OCI-LY7 (cell line): ENCODE results near the gene CORO6. TPM values are rescaled to one million over a fixed set of nuclear protein-coding genes. Genes with fewer than 3 reads are reported as not detected.

Experiments used
- BruUV-seq: library from RNA; stranded (reverse); fragments of 400-500 nt; replicated peaks from 2 replicates; lab custom pipeline; 2021; lab: Mats Ljungman, UMichigan
- CTCF ChIA-PET: fragments of 300-600 bp; sonication (Branson Sonifier 250); formaldehyde crosslinking; loops from one replicate; lab custom pipeline; 2022; ENCODE audit warnings: antibody characterized with exemption; ENCODE audit not compliant: unreplicated experiment; lab: Charles Lee
- POLR2A ChIA-PET: fragments of 300-600 bp; sonication (Branson Sonifier 250); formaldehyde crosslinking; loops from one replicate; lab custom pipeline; 2022; ENCODE audit warnings: antibody characterized with exemption; lab: Charles Lee
- DNase-seq: peaks from one replicate; pipeline ENCODE4 v3.0.0-alpha.2; 2015; ENCODE audit warnings: low spot score
- H2AFZ ChIP-seq: fragments of 200-600 bp; sonication (generic), shearing (Covaris generic); 2 replicates; pipeline ENCODE4 v1.6.1; 2014; ENCODE audit warnings: mild to moderate bottlenecking, antibody characterized with exemption, low read length, moderate library complexity
- H3K27ac ChIP-seq: fragments of 200-600 bp; sonication (generic); 2 replicates; pipeline ENCODE4 v1.5.1; 2014; ENCODE audit warnings: mixed run types, low read depth, mild to moderate bottlenecking, moderate library complexity, low read length, inconsistent platforms; ENCODE audit not compliant: poor library complexity, severe bottlenecking
- H3K36me3 ChIP-seq: fragments of 200-600 bp; sonication (generic); 2 replicates; pipeline ENCODE4 v1.6.1; 2014; ENCODE audit warnings: mild to moderate bottlenecking, antibody characterized with exemption, low read length, moderate library complexity, mixed read lengths; ENCODE audit not compliant: insufficient read depth
- H3K4me1 ChIP-seq: fragments of 200-600 bp; sonication (generic); 2 replicates; pipeline ENCODE4 v1.5.1; 2014; ENCODE audit warnings: mild to moderate bottlenecking, low read length; ENCODE audit not compliant: insufficient read depth, poor library complexity, severe bottlenecking
- H3K4me2 ChIP-seq: fragments of 200-600 bp; sonication (generic); 2 replicates; pipeline ENCODE4 v1.6.1; 2014; ENCODE audit warnings: mild to moderate bottlenecking, low read length
- H3K4me3 ChIP-seq: fragments of 200-600 bp; sonication (generic); 2 replicates; pipeline ENCODE4 v1.5.1; 2014; ENCODE audit warnings: mild to moderate bottlenecking, low read depth, low read length; ENCODE audit not compliant: poor library complexity, severe bottlenecking
- H3K79me2 ChIP-seq: fragments of 200-600 bp; sonication (generic); 2 replicates; pipeline ENCODE4 v1.6.1; 2016; ENCODE audit warnings: low read depth, mild to moderate bottlenecking, low read length, moderate library complexity, mixed read lengths; ENCODE audit not compliant: insufficient read depth
- H3K9me2 ChIP-seq: fragments of 200-600 bp; sonication (generic); 2 replicates; pipeline ENCODE4 v1.6.1; 2016; ENCODE audit warnings: mild to moderate bottlenecking, low read length, mixed read lengths; ENCODE audit not compliant: insufficient read depth
- H3K9me3 ChIP-seq: fragments of 200-600 bp; sonication (generic); 2 replicates; pipeline ENCODE4 v1.6.1; 2014; ENCODE audit warnings: mild to moderate bottlenecking, mixed run types, low read length, mixed read lengths
- H4K20me1 ChIP-seq: fragments of 200-600 bp; sonication (generic); 2 replicates; pipeline ENCODE4 v1.6.1; 2014; ENCODE audit warnings: mild to moderate bottlenecking, antibody characterized with exemption, low read length, moderate library complexity, mixed read lengths; ENCODE audit not compliant: insufficient read depth
- CTCF ChIP-seq: fragments of 200-600 bp; sonication (generic); conservative IDR thresholded peaks from 2 replicates; pipeline ENCODE4 v1.5.1; 2014; ENCODE audit warnings: mild to moderate bottlenecking, antibody characterized with exemption, low read length, moderate library complexity, mixed read lengths
- EZH2phosphoT487 ChIP-seq: fragments of 200-600 bp; sonication (generic); IDR thresholded peaks from 2 replicates; pipeline ENCODE4 v1.6.1; 2018; ENCODE audit warnings: low read depth, borderline replicate concordance, mild to moderate bottlenecking, mixed run types, antibody characterized with exemption, low read length, moderate library complexity, mixed read lengths
- intact Hi-C: fragments of 100-400 bp; cut with micrococcal nuclease; formaldehyde crosslinking; loops from one replicate; pipeline ENCODE4 v1.10.0; 2022; ENCODE audit not compliant: unreplicated experiment
- total RNA-seq, 2 experiments: library from RNA; depleted of rRNA in 1 of 2; stranded (reverse); fragments of >200 nt in 1 of 2; shearing (Covaris generic) in 1 of 2; gene quantifications; 2 replicates each; pipeline ENCODE4 v1.2.3, GENCODE V29; 2014 to 2022

CORO6 gene
- total RNA-seq, 2 experiments from 2014 or later: 5.9 to 6.2 TPM

GRCh38 chr17:29586676-29587469, 35.8 kb downstream of the CORO6 start:
- ChIA-PET POLR2A (interaction anchor here (0.6 to 1.5 kb wide), 3 partner anchors 8 to 438 kb away, joined by 3 to 4 read pairs (median 4); partner anchors contain the start of gene TP53I13), CTCF (no interaction called here)
- TF ChIP-seq EZH2phosphoT487 (no peak), CTCF (no peak)
- Histone ChIP-seq H4K20me1 (peaks cover 5% of the 10 kb centered on the region; the same call in 1 of the 2 replicates), H3K27ac (no peak overlapping the region), H3K79me2 (peaks cover 46% of the 10 kb centered on the region), H3K4me2 (peak overlapping the region; percentile 93), H2AFZ (no peak overlapping the region), H3K4me1 (peaks cover 62% of the 10 kb centered on the region), H3K9me2 (no peaks in the 10 kb centered on the region), H3K9me3 (no peaks in the 10 kb centered on the region), H3K4me3 (peak overlapping the region; percentile 77), H3K36me3 (peaks cover 16% of the 10 kb centered on the region)
- BruUV-seq: no TSS peak
- intact Hi-C loops: no loop called here
- no peak for DNase-seq

- H3K27ac ChIP-seq: peak overlapping the region; percentile 50
- H3K9me2 ChIP-seq: no peaks in the 10 kb centered on the region
- H3K9me3 ChIP-seq: no peaks in the 10 kb centered on the region
- H3K36me3 ChIP-seq: peaks cover 25% of the 10 kb centered on the region
- peaks cover 57% of the 10 kb centered on the region for H3K4me1 ChIP-seq
- intact Hi-C loops: no loop called here
- peaks cover 46% of the 10 kb centered on the region for H3K79me2 ChIP-seq
- H2AFZ ChIP-seq: no peak overlapping the region
- CTCF ChIA-PET: no interaction called here
- H4K20me1 ChIP-seq: peaks cover 5% of the 10 kb centered on the region; the same call in 1 of the 2 replicates
- peak overlapping the region; percentile 36 for H3K4me3 ChIP-seq
- TF ChIP-seq CTCF (peak; percentile 78), EZH2phosphoT487 (no peak)
- peak; percentile 51 for DNase-seq
- H3K4me2 ChIP-seq: peak overlapping the region; percentile 58
- POLR2A ChIA-PET: interaction anchor here (0.6 to 1.1 kb wide), 3 partner anchors 9 to 444 kb away, joined by 3 to 4 read pairs (median 4); no protein-coding TSS in a partner anchor
- no TSS peak for BruUV-seq
Observed at GRCh38 chr17:29585080-29585751, 37.5 kb downstream of the CORO6 start.
